Measurements from ENCODE around the gene UBR1. TPM values are rescaled to one million over a fixed set of nuclear protein-coding genes. Genes with fewer than 3 reads are reported as not detected.

Gene UBR1
- total RNA-seq, 2 experiments from 2014 or later, result 19.8 to 33.5 TPM

GRCh38 chr15:43070249-43070648, 35.6 kb downstream of the UBR1 start:
- Histone ChIP-seq H4K20me1 (ENCODE audit: insufficient read depth, low read length) (no peaks in the 10 kb centered on the region), H3K27ac (ENCODE audit: low read depth, low read length, poor library complexity, severe bottlenecking) (no peak overlapping the region), H3K4me2 (ENCODE audit: low read length) (no peak overlapping the region), H3K79me2 (ENCODE audit: insufficient read depth, low read depth, low read length) (no peaks in the 10 kb centered on the region), H3K9me3 (ENCODE audit: low read length) (no peaks in the 10 kb centered on the region), H3K4me1 (ENCODE audit: insufficient read depth, low read length, poor library complexity, severe bottlenecking) (no peaks in the 10 kb centered on the region), H2AFZ (ENCODE audit: low read length) (no peak overlapping the region), H3K36me3 (ENCODE audit: insufficient read depth, low read length) (peaks cover 97% of the 10 kb centered on the region), H3K9me2 (ENCODE audit: insufficient read depth, low read length) (no peaks in the 10 kb centered on the region), H3K4me3 (ENCODE audit: low read depth, low read length, poor library complexity, severe bottlenecking) (no peak overlapping the region)
- no TSS peak for BruUV-seq (replicated peaks)
- CTCF ChIA-PET (ENCODE audit: unreplicated experiment), result no interaction called here
- POLR2A ChIA-PET, result interaction anchor here (0.6 to 1.1 kb wide), 3 partner anchors 22 to 615 kb away, joined by 3 to 7 read pairs (median 3); no protein-coding TSS in a partner anchor
- intact Hi-C loops (cut with micrococcal nuclease; ENCODE audit: unreplicated experiment), result no loop called here
- DNase-seq (ENCODE audit: low spot score), result no peak
- TF ChIP-seq CTCF (conservative IDR thresholded peaks at IDR 0.05; ENCODE audit: low read length) (no peak), EZH2phosphoT487 (IDR thresholded peaks at IDR 0.05; ENCODE audit: borderline replicate concordance, low read depth, low read length) (no peak)

- intact Hi-C loops (cut with micrococcal nuclease; ENCODE audit: unreplicated experiment), result no loop called here
- no peak overlapping the region for H3K4me3 ChIP-seq (ENCODE audit: low read depth, low read length, poor library complexity, severe bottlenecking)
- POLR2A ChIA-PET, result interaction anchor here (0.7 kb wide), 2 partner anchors 102 to 361 kb away, joined by 4 read pairs; no protein-coding TSS in a partner anchor
These were observed 37.9 kb downstream of the UBR1 start for GRCh38 chr15:43067717-43068461.

More at GRCh38 chr15:43067717-43068461, 37.9 kb downstream of the UBR1 start:
- Histone ChIP-seq H3K9me2 (ENCODE audit: insufficient read depth, low read length) (no peaks in the 10 kb centered on the region), H3K36me3 (ENCODE audit: insufficient read depth, low read length) (peaks cover 88% of the 10 kb centered on the region), H3K79me2 (ENCODE audit: insufficient read depth, low read depth, low read length) (no peaks in the 10 kb centered on the region), H4K20me1 (ENCODE audit: insufficient read depth, low read length) (no peaks in the 10 kb centered on the region), H2AFZ (ENCODE audit: low read length) (no peak overlapping the region), H3K27ac (ENCODE audit: low read depth, low read length, poor library complexity, severe bottlenecking) (no peak overlapping the region), H3K4me1 (ENCODE audit: insufficient read depth, low read length, poor library complexity, severe bottlenecking) (no peaks in the 10 kb centered on the region), H3K4me2 (ENCODE audit: low read length) (no peak overlapping the region), H3K9me3 (ENCODE audit: low read length) (no peaks in the 10 kb centered on the region)
- no peak for TF ChIP-seq CTCF (conservative IDR thresholded peaks at IDR 0.05; ENCODE audit: low read length)
- BruUV-seq (replicated peaks), result no TSS peak
- DNase-seq (ENCODE audit: low spot score), result no peak
- CTCF ChIA-PET (ENCODE audit: unreplicated experiment), result no interaction called here

Measured in OCI-LY7 (cell line).